OCI-LY1 (cell line): Measurements from ENCODE around the gene HIPK3.

Source experiments
- EZH2 ChIP-seq: fragments of 200-600 bp; sonication (generic), shearing (Covaris generic); IDR thresholded peaks from 2 replicates; pipeline ENCODE4 v1.8.0; 2017; ENCODE audit warnings: borderline replicate concordance, mixed run types, mild to moderate bottlenecking, antibody characterized with exemption, low read length, moderate library complexity, mixed read lengths
- TF ChIP-seq, protein P1 (sequence below): fragments of 200-600 bp; sonication (generic), shearing (Covaris generic); IDR thresholded peaks from 2 replicates; pipeline ENCODE4 v1.5.1; 2017; ENCODE audit warnings: mild to moderate bottlenecking, antibody characterized with exemption, low read length, moderate library complexity, mixed read lengths

GRCh38 chr11:33373636-33374035 is 116.5 kb downstream of the HIPK3 start:
- TF ChIP-seq, protein P1, sequence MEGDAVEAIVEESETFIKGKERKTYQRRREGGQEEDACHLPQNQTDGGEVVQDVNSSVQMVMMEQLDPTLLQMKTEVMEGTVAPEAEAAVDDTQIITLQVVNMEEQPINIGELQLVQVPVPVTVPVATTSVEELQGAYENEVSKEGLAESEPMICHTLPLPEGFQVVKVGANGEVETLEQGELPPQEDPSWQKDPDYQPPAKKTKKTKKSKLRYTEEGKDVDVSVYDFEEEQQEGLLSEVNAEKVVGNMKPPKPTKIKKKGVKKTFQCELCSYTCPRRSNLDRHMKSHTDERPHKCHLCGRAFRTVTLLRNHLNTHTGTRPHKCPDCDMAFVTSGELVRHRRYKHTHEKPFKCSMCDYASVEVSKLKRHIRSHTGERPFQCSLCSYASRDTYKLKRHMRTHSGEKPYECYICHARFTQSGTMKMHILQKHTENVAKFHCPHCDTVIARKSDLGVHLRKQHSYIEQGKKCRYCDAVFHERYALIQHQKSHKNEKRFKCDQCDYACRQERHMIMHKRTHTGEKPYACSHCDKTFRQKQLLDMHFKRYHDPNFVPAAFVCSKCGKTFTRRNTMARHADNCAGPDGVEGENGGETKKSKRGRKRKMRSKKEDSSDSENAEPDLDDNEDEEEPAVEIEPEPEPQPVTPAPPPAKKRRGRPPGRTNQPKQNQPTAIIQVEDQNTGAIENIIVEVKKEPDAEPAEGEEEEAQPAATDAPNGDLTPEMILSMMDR: no peak
- no peak for TF ChIP-seq EZH2
